ENCODE results near the gene AMIGO3. TPM values are rescaled to one million over a fixed set of nuclear protein-coding genes. Genes with fewer than 3 reads are reported as not detected.

Gene AMIGO3
- total and polyA plus RNA-seq, 2 donors (not counting 1 experiment from before 2014, with no cell fraction given), result 11.1 TPM; not detected in 1

GRCh38 chr3:49712631-49713317 lies 6.7 kb downstream of the AMIGO3 start:
- Histone ChIP-seq H3K27ac (ENCODE audit: low read length in 2 of 2) (no peak overlapping the region), H3K4me1 (ENCODE audit: control insufficient read depth in 2 of 2, insufficient read depth in 2 of 2, low read length in 2 of 2) (peaks cover 0 to 8% of the 10 kb centered on the region in 2 donors), H3K79me2 (ENCODE audit: control insufficient read depth, insufficient read depth, low read length) (no peaks in the 10 kb centered on the region), H3K9ac (ENCODE audit: low read length) (no peak overlapping the region), H3K4me3 (ENCODE audit: control extremely low read depth in 1 of 5, extremely low read depth in 1 of 5, insufficient read depth in 1 of 5, low read depth in 2 of 5, low read length in 4 of 5) (no peak overlapping the region), H3K36me3 (replicated peaks in 1 of 2; ENCODE audit: control extremely low read depth in 1 of 2, control insufficient read depth in 1 of 2, extremely low read depth in 1 of 2, insufficient read depth in 2 of 2, low read length in 1 of 2) (peaks cover 0 to 5% of the 10 kb centered on the region in 2 experiments), H3K4me2 (replicated peaks; ENCODE audit: low read depth, low read length, poor library complexity, severe bottlenecking) (no peak overlapping the region), H2AFZ (ENCODE audit: insufficient read depth, low read depth, low read length, poor library complexity, severe bottlenecking) (no peak overlapping the region), H3K27me3 (replicated peaks in 1 of 4; ENCODE audit: control extremely low read depth in 1 of 4, control insufficient read depth in 3 of 4, insufficient read depth in 4 of 4, low read length in 3 of 4) (no peaks in the 10 kb centered on the region), H4K20me1 (ENCODE audit: control insufficient read depth, insufficient read depth, low read length, poor library complexity, severe bottlenecking) (no peaks in the 10 kb centered on the region), H3K9me3 (ENCODE audit: control extremely low read depth in 1 of 3, control insufficient read depth in 2 of 3, insufficient read depth in 1 of 3, low read length in 2 of 3) (no peaks in the 10 kb centered on the region)
- DNase-seq (peak; percentile 18), ATAC-seq (ENCODE audit: low read depth) (no peak)
- H3K9me3 Mint-ChIP-seq (ENCODE audit: insufficient read depth), result no peaks in the 10 kb centered on the region
- peaks cover 4% of the 10 kb centered on the region for H3K4me1 Mint-ChIP-seq
- H3K27ac Mint-ChIP-seq, result no peak overlapping the region
- ChIA-PET POLR2A (no interaction called here), CTCF (no interaction called here)
- WGBS (ENCODE audit: insufficient coverage), result 51% methylated on average over 7 of the region's 7 CpGs
- H3K27me3 Mint-ChIP-seq, result no peaks in the 10 kb centered on the region
- no peak overlapping the region for H3K4me3 Mint-ChIP-seq
- TF ChIP-seq EZH2 (IDR thresholded peaks at IDR 0.05; ENCODE audit: borderline replicate concordance, insufficient read depth, low read depth, low read length, poor library complexity, severe bottlenecking) (no peak), CTCF (IDR thresholded peaks at IDR 0.05) (no peak)
- intact Hi-C loops (cut with micrococcal nuclease), result no loop called here

DNA sequence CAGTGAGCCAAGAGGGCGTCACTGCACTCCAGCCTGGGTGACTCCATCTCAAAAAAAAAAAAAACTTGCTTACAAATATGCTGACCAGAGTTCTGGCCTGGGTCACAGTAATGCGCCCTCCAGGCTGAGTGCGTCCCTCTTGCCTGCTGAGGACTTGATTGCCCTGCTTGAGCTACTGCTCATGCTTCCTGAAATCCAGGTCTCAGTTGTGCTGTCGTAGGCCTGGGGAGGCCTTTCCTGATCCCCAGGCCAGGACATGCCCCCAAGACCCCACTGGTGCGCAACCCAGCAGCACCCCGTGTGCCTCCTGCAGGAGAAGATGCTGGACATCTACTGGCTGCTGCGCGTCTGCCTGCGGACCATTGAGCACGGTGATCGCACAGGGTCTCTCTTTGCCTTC lies 7.3 kb downstream of the AMIGO3 start:
- Histone ChIP-seq H3K9ac (ENCODE audit: low read length) (no peak overlapping the region), H3K4me2 (replicated peaks; ENCODE audit: low read depth, low read length, poor library complexity, severe bottlenecking) (no peak overlapping the region), H3K27me3 (replicated peaks in 1 of 4; ENCODE audit: control extremely low read depth in 1 of 4, control insufficient read depth in 3 of 4, insufficient read depth in 4 of 4, low read length in 3 of 4) (no peaks in the 10 kb centered on the region), H3K4me3 (ENCODE audit: control extremely low read depth in 1 of 5, extremely low read depth in 1 of 5, insufficient read depth in 1 of 5, low read depth in 2 of 5, low read length in 4 of 5) (no peak overlapping the region), H3K36me3 (replicated peaks in 1 of 2; ENCODE audit: control extremely low read depth in 1 of 2, control insufficient read depth in 1 of 2, extremely low read depth in 1 of 2, insufficient read depth in 2 of 2, low read length in 1 of 2) (peaks cover 0 to 5% of the 10 kb centered on the region in 2 experiments), H3K9me3 (ENCODE audit: control extremely low read depth in 1 of 3, control insufficient read depth in 2 of 3, insufficient read depth in 1 of 3, low read length in 2 of 3) (no peaks in the 10 kb centered on the region), H3K4me1 (ENCODE audit: control insufficient read depth in 2 of 2, insufficient read depth in 2 of 2, low read length in 2 of 2) (peaks cover 0 to 8% of the 10 kb centered on the region in 2 donors), H4K20me1 (ENCODE audit: control insufficient read depth, insufficient read depth, low read length, poor library complexity, severe bottlenecking) (no peaks in the 10 kb centered on the region), H3K27ac (ENCODE audit: low read length in 2 of 2) (no peak overlapping the region), H3K79me2 (ENCODE audit: control insufficient read depth, insufficient read depth, low read length) (no peaks in the 10 kb centered on the region), H2AFZ (ENCODE audit: insufficient read depth, low read depth, low read length, poor library complexity, severe bottlenecking) (no peak overlapping the region)
- no peak overlapping the region for H3K27ac Mint-ChIP-seq
- WGBS (ENCODE audit: insufficient coverage), result 98% methylated on average over 10 of the region's 11 CpGs
- DNase-seq (peak; percentile 15), ATAC-seq (ENCODE audit: low read depth) (no peak)
- H3K4me3 Mint-ChIP-seq, result no peak overlapping the region
- H3K4me1 Mint-ChIP-seq, result peaks cover 3% of the 10 kb centered on the region
- TF ChIP-seq CTCF (IDR thresholded peaks at IDR 0.05) (no peak), EZH2 (IDR thresholded peaks at IDR 0.05; ENCODE audit: borderline replicate concordance, insufficient read depth, low read depth, low read length, poor library complexity, severe bottlenecking) (no peak)
- CTCF ChIA-PET, result no interaction called here
- no peaks in the 10 kb centered on the region for H3K9me3 Mint-ChIP-seq (ENCODE audit: insufficient read depth)
- intact Hi-C loops (cut with micrococcal nuclease), result no loop called here
- H3K27me3 Mint-ChIP-seq, result no peaks in the 10 kb centered on the region
- POLR2A ChIA-PET, result no interaction called here

Data from B cell (primary cell).